Amygdala (tissue), 56 donors: ENCODE results near the gene KCNT1.
"Not testable (repeated sequence)": the region's sequence is repeated elsewhere in the genome, so short reads cannot be mapped to it uniquely, and the experiment has no call there.

Experiments
- DNase-seq, 56 donors: peaks; one replicate each; lab custom pipeline; 2025; lab: John Stamatoyannopoulos, UW

Gene KCNT1

GRCh38 chr9:135671591-135672041, 30.4 kb upstream of the KCNT1 start:
- DNase-seq = no peak

- not testable (repeated sequence) for DNase-seq
Observed at GRCh38 chr9:135672786-135673185, 29.2 kb upstream of the KCNT1 start.

GRCh38 chr9:135673941-135674340, 28.0 kb upstream of the KCNT1 start:
- no peak for DNase-seq

GRCh38 chr9:135674977-135675376, 27.0 kb upstream of the KCNT1 start:
- DNase-seq = no peak

GRCh38 chr9:135676891-135677290, 25.1 kb upstream of the KCNT1 start:
- no peak for DNase-seq

GRCh38 chr9:135677641-135678168, 24.3 kb upstream of the KCNT1 start:
- DNase-seq = no peak

- DNase-seq = no peak
Observed at GRCh38 chr9:135678236-135679017, 23.6 kb upstream of the KCNT1 start.

GRCh38 chr9:135680056-135680455, 21.9 kb upstream of the KCNT1 start:
- DNase-seq = no peak

- DNase-seq = no peak
Observed at GRCh38 chr9:135681161-135681560, 20.8 kb upstream of the KCNT1 start.

GRCh38 chr9:135683401-135684034, 18.5 kb upstream of the KCNT1 start:
- DNase-seq = no peak

GRCh38 chr9:135684691-135685090, 17.3 kb upstream of the KCNT1 start:
- no peak for DNase-seq

- no peak for DNase-seq
Observed at GRCh38 chr9:135687216-135687615, 14.8 kb upstream of the KCNT1 start.

- DNase-seq = no peak
Observed at GRCh38 chr9:135689011-135689410, 13.0 kb upstream of the KCNT1 start.

GRCh38 chr9:135690836-135691570, 11.0 kb upstream of the KCNT1 start:
- DNase-seq = no peak

- peak in 17 of 56 donors; percentile 10 to 44 (median 20) for DNase-seq
Observed at GRCh38 chr9:135692410-135692809, 9.6 kb upstream of the KCNT1 start.

GRCh38 chr9:135693265-135693664, 8.7 kb upstream of the KCNT1 start:
- DNase-seq = peak in 20 of 56 donors; percentile 13 to 69 (median 44)

GRCh38 chr9:135693771-135694170, 8.2 kb upstream of the KCNT1 start:
- DNase-seq = no peak

- no peak for DNase-seq
Observed at GRCh38 chr9:135694414-135694813, 7.6 kb upstream of the KCNT1 start.

- no peak for DNase-seq
Observed at GRCh38 chr9:135695036-135695435, 6.9 kb upstream of the KCNT1 start.

- no peak for DNase-seq
Observed at GRCh38 chr9:135695642-135696041, 6.3 kb upstream of the KCNT1 start.

- no peak for DNase-seq
Observed at GRCh38 chr9:135696446-135696845, 5.5 kb upstream of the KCNT1 start.
